Measurements from ENCODE around the gene POLD1. TPM values are rescaled to one million over a fixed set of nuclear protein-coding genes. Genes with fewer than 3 reads are reported as not detected.

The POLD1 gene
- total and polyA plus RNA-seq, 5 donors from 2014 or later: 19.3 to 28.1 (median 21.4) TPM

DNA sequence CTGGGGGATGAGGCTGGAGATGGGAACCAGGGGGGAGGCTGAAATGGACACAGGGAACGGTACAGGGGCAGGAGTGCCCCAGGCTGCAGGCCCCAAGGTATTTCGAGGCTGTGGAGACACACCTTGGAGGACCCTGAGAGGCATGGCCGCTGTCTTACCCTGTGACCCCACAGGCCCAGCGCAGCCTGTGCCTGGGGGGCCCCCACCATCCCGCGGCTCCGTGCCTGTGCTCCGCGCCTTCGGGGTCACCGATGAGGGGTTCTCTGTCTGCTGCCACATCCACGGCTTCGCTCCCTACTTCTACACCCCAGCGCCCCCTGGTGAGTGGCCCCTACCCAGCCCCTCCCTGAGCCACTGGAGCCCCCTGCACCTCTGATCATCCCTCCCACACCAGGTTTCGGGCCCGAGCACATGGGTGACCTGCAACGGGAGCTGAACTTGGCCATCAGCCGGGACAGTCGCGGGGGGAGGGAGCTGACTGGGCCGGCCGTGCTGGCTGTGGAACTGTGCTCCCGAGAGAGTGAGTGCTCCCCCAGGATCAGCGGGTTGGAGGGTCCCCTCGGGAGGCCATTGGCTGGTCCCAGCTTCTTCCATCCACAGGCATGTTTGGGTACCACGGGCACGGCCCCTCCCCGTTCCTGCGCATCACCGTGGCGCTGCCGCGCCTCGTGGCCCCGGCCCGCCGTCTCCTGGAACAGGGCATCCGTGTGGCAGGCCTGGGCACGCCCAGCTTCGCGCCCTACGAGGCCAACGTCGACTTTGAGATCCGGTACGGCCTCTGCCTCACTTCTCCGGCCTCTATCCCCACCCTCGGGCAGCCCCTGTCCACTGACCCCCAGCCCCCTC is 17.7 kb downstream of the POLD1 start:
- DNase-seq (no peak), ATAC-seq (ENCODE audit: low read depth in 2 of 2) (no peak)
- Histone ChIP-seq H3K27me3 (ENCODE audit: control insufficient read depth, insufficient read depth, low read length) (no peaks in the 10 kb centered on the region), H3K4me3 (ENCODE audit: low read depth, low read length) (no peak overlapping the region), H3K27ac (ENCODE audit: insufficient read depth, low read length, poor library complexity, severe bottlenecking) (no peak overlapping the region), H3K36me3 (ENCODE audit: control insufficient read depth, insufficient read depth, low read length) (peaks cover 4% of the 10 kb centered on the region), H3K9me3 (ENCODE audit: control insufficient read depth in 2 of 2, low read length in 2 of 2) (no peaks in the 10 kb centered on the region), H3K4me1 (ENCODE audit: control insufficient read depth, insufficient read depth, low read length, poor library complexity, severe bottlenecking) (no peaks in the 10 kb centered on the region)
- peaks cover 17% of the 10 kb centered on the region for H3K36me3 Mint-ChIP-seq
- no peaks in the 10 kb centered on the region for H3K9me3 Mint-ChIP-seq
- no peaks in the 10 kb centered on the region for H3K27me3 Mint-ChIP-seq
- H3K4me1 Mint-ChIP-seq: peaks cover 0 to 2% (median 0%) of the 10 kb centered on the region in 4 donors
- no peak overlapping the region for H3K4me3 Mint-ChIP-seq
- H3K27ac Mint-ChIP-seq: no peak overlapping the region

DNA sequence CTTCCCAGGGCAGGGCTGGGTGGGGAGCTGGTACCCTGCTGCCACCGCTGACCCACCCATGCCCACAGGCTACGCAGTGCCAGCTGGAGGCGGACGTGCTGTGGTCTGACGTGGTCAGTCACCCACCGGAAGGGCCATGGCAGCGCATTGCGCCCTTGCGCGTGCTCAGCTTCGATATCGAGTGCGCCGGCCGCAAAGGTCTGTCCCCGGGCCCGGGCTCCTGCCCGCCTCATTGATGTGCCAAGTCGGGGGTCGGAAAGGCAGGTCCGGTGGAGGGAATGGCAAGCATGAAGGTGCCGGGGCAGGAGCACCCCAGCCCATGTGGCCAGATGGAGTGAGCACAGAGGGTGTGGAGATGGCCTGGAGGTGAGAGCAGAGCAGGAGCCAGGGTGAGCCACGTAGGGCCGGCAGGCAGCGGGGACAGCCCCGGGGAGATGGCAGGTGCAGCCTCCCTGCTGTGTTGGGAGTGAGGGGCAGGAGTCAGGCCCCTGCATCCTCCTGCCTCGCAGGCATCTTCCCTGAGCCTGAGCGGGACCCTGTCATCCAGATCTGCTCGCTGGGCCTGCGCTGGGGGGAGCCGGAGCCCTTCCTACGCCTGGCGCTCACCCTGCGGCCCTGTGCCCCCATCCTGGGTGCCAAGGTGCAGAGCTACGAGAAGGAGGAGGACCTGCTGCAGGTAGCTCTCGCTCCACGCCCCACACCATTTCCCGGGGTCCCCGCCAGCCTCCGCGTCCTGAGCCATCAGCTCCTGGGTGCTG is 18.6 kb downstream of the POLD1 start:
- Mint-ChIP-seq H3K4me3 (no peak overlapping the region), H3K9me3 (no peaks in the 10 kb centered on the region), H3K36me3 (peaks cover 15% of the 10 kb centered on the region), H3K4me1 (peaks cover 0 to 2% (median 0%) of the 10 kb centered on the region in 4 donors), H3K27ac (no peak overlapping the region), H3K27me3 (no peaks in the 10 kb centered on the region)
- Histone ChIP-seq H3K4me3 (ENCODE audit: low read depth, low read length) (no peak overlapping the region), H3K9me3 (ENCODE audit: control insufficient read depth in 2 of 2, low read length in 2 of 2) (no peaks in the 10 kb centered on the region), H3K27me3 (ENCODE audit: control insufficient read depth, insufficient read depth, low read length) (no peaks in the 10 kb centered on the region), H3K4me1 (ENCODE audit: control insufficient read depth, insufficient read depth, low read length, poor library complexity, severe bottlenecking) (no peaks in the 10 kb centered on the region), H3K36me3 (ENCODE audit: control insufficient read depth, insufficient read depth, low read length) (peaks cover 4% of the 10 kb centered on the region), H3K27ac (ENCODE audit: insufficient read depth, low read length, poor library complexity, severe bottlenecking) (no peak overlapping the region)
- no peak for ATAC-seq (ENCODE audit: low read depth in 2 of 2)
- no peak for DNase-seq

DNA sequence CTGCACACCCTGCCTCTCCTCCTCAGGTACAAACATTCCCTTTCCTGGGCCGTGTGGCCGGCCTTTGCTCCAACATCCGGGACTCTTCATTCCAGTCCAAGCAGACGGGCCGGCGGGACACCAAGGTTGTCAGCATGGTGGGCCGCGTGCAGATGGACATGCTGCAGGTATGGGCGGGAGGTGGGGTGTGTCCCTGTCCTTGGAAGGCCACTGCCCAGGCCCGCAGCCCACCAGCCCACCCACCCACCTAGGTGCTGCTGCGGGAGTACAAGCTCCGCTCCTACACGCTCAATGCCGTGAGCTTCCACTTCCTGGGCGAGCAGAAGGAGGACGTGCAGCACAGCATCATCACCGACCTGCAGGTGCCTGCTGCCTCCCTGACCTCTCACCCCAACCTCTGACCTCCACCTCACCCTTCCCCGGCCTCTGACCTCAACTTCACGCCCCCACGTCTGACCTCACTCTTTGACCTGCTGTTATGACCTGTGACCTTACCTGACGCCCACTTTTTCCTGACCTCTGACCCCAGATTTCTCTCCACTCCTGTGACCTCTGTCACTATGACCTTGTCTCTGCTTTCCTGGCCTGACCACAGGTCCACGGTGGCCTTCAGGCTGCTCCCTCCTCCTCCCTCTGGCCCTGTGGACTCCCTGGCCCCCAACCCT is 22.1 kb downstream of the POLD1 start:
- Histone ChIP-seq H3K4me3 (ENCODE audit: low read depth, low read length) (no peak overlapping the region), H3K36me3 (ENCODE audit: control insufficient read depth, insufficient read depth, low read length) (peaks cover 4% of the 10 kb centered on the region), H3K9me3 (ENCODE audit: control insufficient read depth in 2 of 2, low read length in 2 of 2) (no peaks in the 10 kb centered on the region), H3K27ac (ENCODE audit: insufficient read depth, low read length, poor library complexity, severe bottlenecking) (no peak overlapping the region), H3K4me1 (ENCODE audit: control insufficient read depth, insufficient read depth, low read length, poor library complexity, severe bottlenecking) (no peaks in the 10 kb centered on the region), H3K27me3 (ENCODE audit: control insufficient read depth, insufficient read depth, low read length) (no peaks in the 10 kb centered on the region)
- H3K9me3 Mint-ChIP-seq: no peaks in the 10 kb centered on the region
- H3K27ac Mint-ChIP-seq: peak overlapping the region in 1 of 3 donors; percentile 91
- no peak overlapping the region for H3K4me3 Mint-ChIP-seq
- no peak for DNase-seq
- ATAC-seq (ENCODE audit: low read depth in 2 of 2): peak in 1 of 2 donors; percentile 28
- H3K27me3 Mint-ChIP-seq: no peaks in the 10 kb centered on the region
- peaks cover 0 to 2% (median 0%) of the 10 kb centered on the region in 4 donors for H3K4me1 Mint-ChIP-seq
- H3K36me3 Mint-ChIP-seq: peaks cover 12% of the 10 kb centered on the region

DNA sequence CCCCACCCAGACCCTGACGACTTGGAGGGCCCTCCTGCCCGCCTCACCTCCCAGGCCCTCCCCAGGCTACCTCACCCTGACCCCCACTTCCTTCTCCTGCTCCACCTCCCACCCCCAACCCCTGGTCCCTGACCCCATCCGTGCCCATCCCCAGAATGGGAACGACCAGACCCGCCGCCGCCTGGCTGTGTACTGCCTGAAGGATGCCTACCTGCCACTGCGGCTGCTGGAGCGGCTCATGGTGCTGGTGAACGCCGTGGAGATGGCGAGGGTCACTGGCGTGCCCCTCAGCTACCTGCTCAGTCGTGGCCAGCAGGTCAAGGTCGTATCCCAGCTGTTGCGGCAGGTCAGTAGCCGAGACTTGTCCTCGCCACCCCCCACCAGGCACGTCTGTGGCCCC is 22.7 kb downstream of the POLD1 start:
- DNase-seq (no peak), ATAC-seq (ENCODE audit: low read depth in 2 of 2) (no peak)
- Histone ChIP-seq H3K4me1 (ENCODE audit: control insufficient read depth, insufficient read depth, low read length, poor library complexity, severe bottlenecking) (no peaks in the 10 kb centered on the region), H3K9me3 (ENCODE audit: control insufficient read depth in 2 of 2, low read length in 2 of 2) (no peaks in the 10 kb centered on the region), H3K27me3 (ENCODE audit: control insufficient read depth, insufficient read depth, low read length) (no peaks in the 10 kb centered on the region), H3K36me3 (ENCODE audit: control insufficient read depth, insufficient read depth, low read length) (peaks cover 4% of the 10 kb centered on the region), H3K27ac (ENCODE audit: insufficient read depth, low read length, poor library complexity, severe bottlenecking) (no peak overlapping the region), H3K4me3 (ENCODE audit: low read depth, low read length) (no peak overlapping the region)
- Mint-ChIP-seq H3K36me3 (peaks cover 12% of the 10 kb centered on the region), H3K9me3 (no peaks in the 10 kb centered on the region), H3K27me3 (no peaks in the 10 kb centered on the region), H3K4me1 (peaks cover 0 to 2% (median 0%) of the 10 kb centered on the region in 4 donors), H3K27ac (peak overlapping the region in 1 of 3 donors; percentile 91), H3K4me3 (no peak overlapping the region)

DNA sequence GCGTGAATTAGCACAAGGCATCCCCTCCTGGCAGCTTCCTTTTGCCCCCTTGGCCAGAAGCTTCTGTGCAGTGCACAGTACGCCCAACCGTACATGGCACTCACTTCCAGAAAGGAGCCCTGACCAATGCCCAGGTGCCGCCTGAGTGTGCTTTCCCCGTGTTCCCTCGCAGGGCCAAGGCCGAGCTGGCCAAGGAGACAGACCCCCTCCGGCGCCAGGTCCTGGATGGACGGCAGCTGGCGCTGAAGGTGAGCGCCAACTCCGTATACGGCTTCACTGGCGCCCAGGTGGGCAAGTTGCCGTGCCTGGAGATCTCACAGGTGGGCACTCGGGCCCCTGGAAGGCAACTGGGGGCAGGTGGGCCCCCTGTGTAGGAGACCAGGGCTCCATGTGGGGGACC is 25.2 kb downstream of the POLD1 start:
- H3K4me3 ChIP-seq (ENCODE audit: low read depth, low read length): no peak overlapping the region
- H3K4me1 ChIP-seq (ENCODE audit: control insufficient read depth, insufficient read depth, low read length, poor library complexity, severe bottlenecking): no peaks in the 10 kb centered on the region
- Mint-ChIP-seq H3K27ac (no peak overlapping the region), H3K27me3 (no peaks in the 10 kb centered on the region), H3K4me3 (no peak overlapping the region), H3K4me1 (peaks cover 0 to 2% (median 0%) of the 10 kb centered on the region in 4 donors), H3K36me3 (peaks cover 4% of the 10 kb centered on the region), H3K9me3 (no peaks in the 10 kb centered on the region)
- H3K36me3 ChIP-seq (ENCODE audit: control insufficient read depth, insufficient read depth, low read length): no peaks in the 10 kb centered on the region
- H3K27me3 ChIP-seq (ENCODE audit: control insufficient read depth, insufficient read depth, low read length): no peaks in the 10 kb centered on the region
- DNase-seq (no peak), ATAC-seq (ENCODE audit: low read depth in 2 of 2) (no peak)
- no peaks in the 10 kb centered on the region for H3K9me3 ChIP-seq (ENCODE audit: control insufficient read depth in 2 of 2, low read length in 2 of 2)
- no peak overlapping the region for H3K27ac ChIP-seq (ENCODE audit: insufficient read depth, low read length, poor library complexity, severe bottlenecking)

DNA sequence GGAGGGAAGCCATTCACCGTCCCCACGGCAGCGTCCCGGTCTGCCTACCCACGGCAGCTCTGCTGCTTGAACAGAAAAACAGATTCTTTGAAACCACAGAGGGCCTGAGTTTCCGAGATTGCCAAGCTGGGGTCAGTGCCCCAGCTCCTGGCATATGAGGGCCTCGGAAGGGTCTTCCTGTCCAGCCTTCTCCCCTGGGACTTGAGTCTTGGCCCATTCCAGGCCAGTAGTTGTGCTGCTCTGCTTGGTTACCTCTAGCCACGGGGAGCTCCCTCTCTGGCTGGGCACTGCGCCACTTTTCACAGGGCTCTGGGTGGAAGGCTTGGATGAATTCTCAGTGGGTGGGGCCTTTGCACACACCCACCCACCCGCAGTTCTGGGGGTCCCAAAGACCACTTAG is 26.0 kb downstream of the POLD1 start:
- Mint-ChIP-seq H3K4me3 (no peak overlapping the region), H3K27me3 (no peaks in the 10 kb centered on the region), H3K36me3 (peaks cover 4% of the 10 kb centered on the region), H3K4me1 (peaks cover 0 to 2% (median 0%) of the 10 kb centered on the region in 4 donors), H3K9me3 (no peaks in the 10 kb centered on the region), H3K27ac (no peak overlapping the region)
- Histone ChIP-seq H3K4me3 (ENCODE audit: low read depth, low read length) (no peak overlapping the region), H3K27ac (ENCODE audit: insufficient read depth, low read length, poor library complexity, severe bottlenecking) (no peak overlapping the region), H3K36me3 (ENCODE audit: control insufficient read depth, insufficient read depth, low read length) (no peaks in the 10 kb centered on the region), H3K27me3 (ENCODE audit: control insufficient read depth, insufficient read depth, low read length) (no peaks in the 10 kb centered on the region), H3K9me3 (ENCODE audit: control insufficient read depth in 2 of 2, low read length in 2 of 2) (no peaks in the 10 kb centered on the region), H3K4me1 (ENCODE audit: control insufficient read depth, insufficient read depth, low read length, poor library complexity, severe bottlenecking) (peaks cover 5% of the 10 kb centered on the region)
- ATAC-seq (ENCODE audit: low read depth in 2 of 2) (no peak), DNase-seq (no peak)

DNA sequence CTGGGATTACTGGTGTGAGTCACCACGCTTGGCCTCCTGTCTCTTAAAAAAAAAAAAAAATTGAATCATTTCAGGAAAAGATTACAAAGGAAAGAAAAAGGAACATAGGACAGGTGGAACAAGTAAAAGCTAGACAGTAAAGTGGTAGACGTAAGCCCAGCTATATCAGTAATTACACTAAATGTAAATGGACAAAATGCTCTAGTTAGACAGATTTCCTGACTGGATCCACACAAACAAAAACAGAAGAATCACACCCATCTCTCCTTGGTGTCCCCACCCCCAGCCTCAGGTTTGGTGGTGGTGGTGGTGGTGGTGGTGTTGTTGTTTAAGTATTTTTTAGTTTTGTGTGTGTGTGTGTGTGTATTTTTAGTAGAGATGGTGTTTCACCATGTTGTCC is 28.3 kb downstream of the POLD1 start:
- no peaks in the 10 kb centered on the region for H3K36me3 Mint-ChIP-seq
- no peak overlapping the region for H3K27ac Mint-ChIP-seq
- H3K4me1 Mint-ChIP-seq: no peaks in the 10 kb centered on the region
- DNase-seq (no peak), ATAC-seq (ENCODE audit: low read depth in 2 of 2) (no peak)
- H3K9me3 ChIP-seq (ENCODE audit: control insufficient read depth in 2 of 2, low read length in 2 of 2): no peaks in the 10 kb centered on the region
- H3K4me3 Mint-ChIP-seq: no peak overlapping the region
- no peaks in the 10 kb centered on the region for H3K9me3 Mint-ChIP-seq
- no peaks in the 10 kb centered on the region for H3K27me3 ChIP-seq (ENCODE audit: control insufficient read depth, insufficient read depth, low read length)
- H3K4me3 ChIP-seq (ENCODE audit: low read depth, low read length): no peak overlapping the region
- H3K27me3 Mint-ChIP-seq: no peaks in the 10 kb centered on the region
- H3K27ac ChIP-seq (ENCODE audit: insufficient read depth, low read length, poor library complexity, severe bottlenecking): no peak overlapping the region
- no peaks in the 10 kb centered on the region for H3K36me3 ChIP-seq (ENCODE audit: control insufficient read depth, insufficient read depth, low read length)
- peaks cover 5% of the 10 kb centered on the region for H3K4me1 ChIP-seq (ENCODE audit: control insufficient read depth, insufficient read depth, low read length, poor library complexity, severe bottlenecking)

All from CD4-positive, CD25-positive, alpha-beta regulatory T cell (primary cell).